Measurements from ENCODE around the gene ARHGEF28.
A peak's percentile ranks its signal among the peaks of the same experiment; 100 is the strongest.

Gene ARHGEF28

GRCh38 chr5:73836607-73837006, 210.6 kb downstream of the ARHGEF28 start:
- H3K4me3 ChIP-seq (ENCODE audit: low read depth, low read length): no peak overlapping the region
- no peak for TF ChIP-seq CTCF (conservative IDR thresholded peaks at IDR 0.05; ENCODE audit: low read depth, low read length)
- DNase-seq (ENCODE audit: low read depth): no peak

GRCh38 chr5:73838901-73839300, 212.9 kb downstream of the ARHGEF28 start:
- no peak for DNase-seq (ENCODE audit: low read depth)
- TF ChIP-seq CTCF (conservative IDR thresholded peaks at IDR 0.05; ENCODE audit: low read depth, low read length): no peak
- H3K4me3 ChIP-seq (ENCODE audit: low read depth, low read length): no peak overlapping the region

GRCh38 chr5:73841641-73842040, 215.6 kb downstream of the ARHGEF28 start:
- TF ChIP-seq CTCF (conservative IDR thresholded peaks at IDR 0.05; ENCODE audit: low read depth, low read length): no peak
- no peak overlapping the region for H3K4me3 ChIP-seq (ENCODE audit: low read depth, low read length)

GRCh38 chr5:73844165-73844564, 218.2 kb downstream of the ARHGEF28 start:
- TF ChIP-seq CTCF (conservative IDR thresholded peaks at IDR 0.05; ENCODE audit: low read depth, low read length): no peak
- H3K4me3 ChIP-seq (ENCODE audit: low read depth, low read length): no peak overlapping the region
- no peak for DNase-seq (ENCODE audit: low read depth)

More at GRCh38 chr5:73841641-73842040, 215.6 kb downstream of the ARHGEF28 start:
- no peak for DNase-seq (ENCODE audit: low read depth)

- H3K4me3 ChIP-seq (ENCODE audit: low read depth, low read length): no peak overlapping the region
- DNase-seq (ENCODE audit: low read depth): no peak
- TF ChIP-seq CTCF (conservative IDR thresholded peaks at IDR 0.05; ENCODE audit: low read depth, low read length): no peak
Observed at GRCh38 chr5:73851471-73852181, 225.6 kb downstream of the ARHGEF28 start.

GRCh38 chr5:73853091-73853490, 227.1 kb downstream of the ARHGEF28 start:
- peak; percentile 41 for DNase-seq (ENCODE audit: low read depth)
- TF ChIP-seq CTCF (conservative IDR thresholded peaks at IDR 0.05; ENCODE audit: low read depth, low read length): no peak
- H3K4me3 ChIP-seq (ENCODE audit: low read depth, low read length): no peak overlapping the region

- no peak overlapping the region for H3K4me3 ChIP-seq (ENCODE audit: low read depth, low read length)
- peak; percentile 47 for DNase-seq (ENCODE audit: low read depth)
- TF ChIP-seq CTCF (conservative IDR thresholded peaks at IDR 0.05; ENCODE audit: low read depth, low read length): no peak
Observed at GRCh38 chr5:73856997-73857396, 231.0 kb downstream of the ARHGEF28 start.
